ENCODE data around the gene B9D1.

GRCh38 chr17:19307521-19307920, 55.0 kb downstream of the B9D1 start:
- TF ChIP-seq CTCF (IDR thresholded peaks at IDR 0.05; ENCODE audit: low read depth, low read length, poor library complexity, severe bottlenecking) (no peak), EZH2phosphoT487 (IDR thresholded peaks at IDR 0.05; ENCODE audit: borderline replicate concordance, low read length) (no peak)
